ENCODE data around the gene TPTE2.
"Not testable (repeated sequence)": the region's sequence is repeated elsewhere in the genome, so short reads cannot be mapped to it uniquely, and the experiment has no call there.

DNA sequence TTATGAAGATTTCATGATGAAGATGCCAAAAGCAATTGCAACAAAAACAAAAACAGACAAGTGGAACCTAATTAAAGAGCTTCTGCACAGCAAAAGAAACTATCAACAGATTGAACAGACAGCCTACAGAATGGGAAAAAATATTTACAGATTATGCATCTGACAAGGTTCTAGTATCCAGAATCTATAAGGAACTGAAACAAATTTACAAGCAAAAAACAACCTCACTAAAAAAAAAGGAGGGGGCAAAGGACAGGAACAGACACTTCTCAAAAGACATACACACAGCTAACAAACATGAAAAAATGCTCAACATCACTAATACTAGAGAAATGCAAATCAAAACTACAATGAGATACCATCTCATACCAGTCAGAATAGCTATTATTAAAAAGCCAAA, 35.7 kb downstream of the TPTE2 start:
- TF ChIP-seq POLR2A, CTCF (IDR thresholded peaks at IDR 0.05): not testable (repeated sequence)
